SU-DHL-6 (cell line): Measurements from ENCODE around the gene AP2M1.

ENCODE experiments used
- H2AFZ ChIP-seq: fragments of 200-600 bp; sonication (generic); 2 replicates; pipeline ENCODE4 v1.6.1; 2014; ENCODE audit warnings: low read depth, mild to moderate bottlenecking, moderate library complexity, mixed read lengths, antibody characterized with exemption, low read length; ENCODE audit not compliant: severe bottlenecking
- H3F3A ChIP-seq: fragments of 200-600 bp; shearing (Covaris generic); 2 replicates; pipeline ENCODE4 v1.6.0; 2016; ENCODE audit warnings: antibody characterized with exemption, mild to moderate bottlenecking; ENCODE audit not compliant: insufficient read depth
- H3K27ac ChIP-seq: fragments of 200-600 bp; sonication (generic); 2 replicates; pipeline ENCODE4 v1.5.1; 2016; ENCODE audit warnings: low read depth, mild to moderate bottlenecking, low read length, moderate library complexity, mixed read lengths
- H3K27me3 ChIP-seq: fragments of 200-600 bp; sonication (generic), shearing (Covaris generic); 2 replicates; pipeline ENCODE4 v1.6.0; 2014; ENCODE audit warnings: mild to moderate bottlenecking, low read length
- H3K36me3 ChIP-seq: fragments of 200-600 bp; sonication (generic); 2 replicates; pipeline ENCODE4 v1.6.1; 2014; ENCODE audit warnings: mild to moderate bottlenecking, low read length, mixed read lengths
- H3K4me2 ChIP-seq: fragments of 300-600, 200-600 bp; shearing (Covaris generic), sonication (generic); 2 replicates; pipeline ENCODE4 v1.6.0; 2014; ENCODE audit warnings: low read length, low read depth, mild to moderate bottlenecking; ENCODE audit not compliant: poor library complexity, severe bottlenecking
- H3K4me3 ChIP-seq: fragments of 200-600 bp; sonication (generic); 2 replicates; pipeline ENCODE4 v1.5.1; 2014; ENCODE audit warnings: antibody characterized with exemption, low read length, mild to moderate bottlenecking, mixed read lengths; ENCODE audit not compliant: insufficient read depth, poor library complexity, severe bottlenecking
- H3K79me2 ChIP-seq: fragments of 200-600 bp; sonication (generic); 2 replicates; pipeline ENCODE4 v1.6.1; 2014; ENCODE audit warnings: mild to moderate bottlenecking, low read length, moderate library complexity; ENCODE audit not compliant: insufficient read depth
- H3K9ac ChIP-seq: fragments of 200-600 bp; sonication (generic); 2 replicates; pipeline ENCODE4 v1.7.0; 2014; ENCODE audit warnings: mild to moderate bottlenecking, low read length
- H3K9me2 ChIP-seq: fragments of 200-600 bp; sonication (generic); replicated peaks from 2 replicates; pipeline ENCODE4 v1.6.1; 2014; ENCODE audit warnings: low read length; ENCODE audit not compliant: insufficient read depth
- H3K9me3 ChIP-seq: fragments of 200-600 bp; sonication (generic); 2 replicates; pipeline ENCODE4 v1.6.1; 2014; ENCODE audit warnings: low read length, mixed read lengths; ENCODE audit not compliant: insufficient read depth
- H4K20me1 ChIP-seq: fragments of 200-600 bp; sonication (generic); 2 replicates; pipeline ENCODE4 v1.6.1; 2014; ENCODE audit warnings: low read depth, mild to moderate bottlenecking, antibody characterized with exemption, low read length, moderate library complexity, mixed read lengths
- CTCF ChIP-seq: fragments of 200-600 bp; sonication (generic); IDR thresholded peaks from one replicate; pipeline ENCODE4 v1.5.1; 2017; ENCODE audit warnings: antibody characterized with exemption, mild to moderate bottlenecking, low read length, moderate library complexity; ENCODE audit not compliant: insufficient read depth, poor library complexity, severe bottlenecking
- EZH2phosphoT487 ChIP-seq: fragments of 200-600 bp; sonication (generic), shearing (Covaris generic); conservative IDR thresholded peaks from 2 replicates; pipeline ENCODE4 v1.6.1; 2018; ENCODE audit warnings: mild to moderate bottlenecking, antibody characterized with exemption, low read length, moderate library complexity, mixed read lengths

The AP2M1 gene

GRCh38 chr3:184198509-184198908 is 23.9 kb downstream of the AP2M1 start:
- TF ChIP-seq EZH2phosphoT487: no peak
- no peak for TF ChIP-seq CTCF
- H4K20me1 ChIP-seq: no peaks in the 10 kb centered on the region
- H3K4me2 ChIP-seq: no peak overlapping the region
- H3K9ac ChIP-seq: no peak overlapping the region
- H3K27ac ChIP-seq: no peak overlapping the region
- no peaks in the 10 kb centered on the region for H3K79me2 ChIP-seq
- H3K36me3 ChIP-seq: no peaks in the 10 kb centered on the region
- H3K4me3 ChIP-seq: no peak overlapping the region
- no peaks in the 10 kb centered on the region for H3K9me2 ChIP-seq
- H3K9me3 ChIP-seq: no peaks in the 10 kb centered on the region
- no peak overlapping the region for H2AFZ ChIP-seq
- no peaks in the 10 kb centered on the region for H3K27me3 ChIP-seq
- H3F3A ChIP-seq: no peaks in the 10 kb centered on the region

- no peak for TF ChIP-seq CTCF
- TF ChIP-seq EZH2phosphoT487: no peak
- H4K20me1 ChIP-seq: no peaks in the 10 kb centered on the region
- H3K9me2 ChIP-seq: no peaks in the 10 kb centered on the region
Measured at GRCh38 chr3:184200825-184201224, 26.2 kb downstream of the AP2M1 start.

GRCh38 chr3:184203526-184203925 is 28.9 kb downstream of the AP2M1 start:
- H3K9me2 ChIP-seq: no peaks in the 10 kb centered on the region
- H3F3A ChIP-seq: no peaks in the 10 kb centered on the region
- no peak for TF ChIP-seq CTCF
- TF ChIP-seq EZH2phosphoT487: no peak
- no peak overlapping the region for H2AFZ ChIP-seq
- no peaks in the 10 kb centered on the region for H3K27me3 ChIP-seq
- H3K9me3 ChIP-seq: no peaks in the 10 kb centered on the region
- no peak overlapping the region for H3K4me3 ChIP-seq
- H3K9ac ChIP-seq: no peak overlapping the region
- H3K36me3 ChIP-seq: no peaks in the 10 kb centered on the region
- H3K79me2 ChIP-seq: no peaks in the 10 kb centered on the region
- no peaks in the 10 kb centered on the region for H4K20me1 ChIP-seq
- no peak overlapping the region for H3K4me2 ChIP-seq
- no peak overlapping the region for H3K27ac ChIP-seq

More at GRCh38 chr3:184200825-184201224, 26.2 kb downstream of the AP2M1 start:
- no peaks in the 10 kb centered on the region for H3K27me3 ChIP-seq
- no peaks in the 10 kb centered on the region for H3F3A ChIP-seq
- no peaks in the 10 kb centered on the region for H3K36me3 ChIP-seq
- no peak overlapping the region for H3K4me2 ChIP-seq
- H3K27ac ChIP-seq: no peak overlapping the region
- H3K79me2 ChIP-seq: no peaks in the 10 kb centered on the region
- no peak overlapping the region for H2AFZ ChIP-seq
- no peak overlapping the region for H3K4me3 ChIP-seq
- H3K9me3 ChIP-seq: no peaks in the 10 kb centered on the region
- H3K9ac ChIP-seq: no peak overlapping the region
